Measurements from ENCODE around the gene MT2A.

- TF ChIP-seq POLR2AphosphoS5 (IDR thresholded peaks at IDR 0.05; ENCODE audit: low read depth, low read length), result no peak
- no peak for TF ChIP-seq TAF1 (IDR thresholded peaks at IDR 0.05; ENCODE audit: borderline replicate concordance, insufficient read depth, low read length)
- no peak for TF ChIP-seq SIN3A (IDR thresholded peaks at IDR 0.05; ENCODE audit: borderline replicate concordance, insufficient read depth, low read length)
- no peak for TF ChIP-seq REST (IDR thresholded peaks at IDR 0.05; ENCODE audit: insufficient read depth in 1 of 2, low read depth in 2 of 2, low read length in 2 of 2)
- no peak for TF ChIP-seq FOXP2 (optimal IDR thresholded peaks at IDR 0.05; ENCODE audit: borderline replicate concordance, extremely low read depth, extremely low read length, insufficient read depth)
Observed at GRCh38 chr16:56658327-56658875, 50.0 kb downstream of the MT2A start.

Data from PFSK-1 (cell line).